Psoas muscle (tissue), 8 donors: ENCODE data around the gene HSPB7. TPM values are rescaled to one million over a fixed set of nuclear protein-coding genes. Genes with fewer than 3 reads are reported as not detected.

ENCODE experiments used
- ATAC-seq, 4 donors: fragments of 200-7000 bp; cut with Tn5 transposase; one replicate each; pipeline ENCODE4 v1.9.1; 2020; ENCODE audit warnings: moderate library complexity in 3 of 4, mild to moderate bottlenecking in 2 of 4
- DNase-seq, 2 donors: peaks; one replicate each; pipeline ENCODE4 v3.0.0-alpha.2; 2020
- H3K27ac ChIP-seq: fragments of 200-600 bp; one replicate; pipeline ENCODE4 v1.8.0; 2022
- H3K27me3 ChIP-seq, 3 donors: fragments of 200-600 bp in 1 of 3; one replicate each; pipeline versions ENCODE4 v1.6.1 to v1.8.0; 2013 to 2022; ENCODE audit warnings: low read length in 2 of 3, mild to moderate bottlenecking in 2 of 3, moderate library complexity in 1 of 3; ENCODE audit not compliant: insufficient read depth in 3 of 3
- H3K36me3 ChIP-seq, 2 donors: fragments of 200-600 bp in 1 of 2; one replicate each; pipeline versions ENCODE4 v1.6.1 to v1.8.0; 2013 to 2022; ENCODE audit warnings: low read depth in 1 of 2, mild to moderate bottlenecking in 1 of 2, moderate library complexity in 1 of 2; ENCODE audit not compliant: insufficient read depth in 1 of 2
- H3K4me1 ChIP-seq: fragments of 200-600 bp; one replicate; pipeline ENCODE4 v1.8.0; 2022
- H3K4me3 ChIP-seq: fragments of 200-600 bp; one replicate; pipeline ENCODE4 v1.8.0; 2022; ENCODE audit warnings: mild to moderate bottlenecking
- H3K9me3 ChIP-seq: fragments of 200-600 bp; one replicate; pipeline ENCODE4 v1.8.0; 2022
- WGBS, 3 donors: extraction: QIAGEN DNeasy Blood & Tissue Kit; methylation state at CpG; one replicate each; pipeline versions ENCODE4 v1.1.6 to v1.1.7; 2013; 5-methylcytosine and 5-hydroxymethylcytosine counted together
- intact Hi-C, 2 donors: fragments of 100-400 bp; cut with DNase I; formaldehyde crosslinking; loops; one replicate each; pipeline versions ENCODE4 v1.11.0 to v1.14.2; 2022
- polyA plus RNA-seq, 3 donors: library from polyadenylated mRNA; stranded (reverse); fragments of 200-250 nt; gene quantifications; one replicate each; pipeline ENCODE4 v1.2.3, GENCODE V29; 2013
- total RNA-seq, 4 donors: library from RNA; stranded (reverse); fragmentation: NEBNext Ultra II Directional in 2 of 4; extraction: Animal tissue kit (Norgen Biotek cat#: 25700) in 2 of 4; gene quantifications; one replicate each; pipeline versions ENCODE4 v1.2.1 to v1.2.4, GENCODE V29; 2021 to 2023
- TF ChIP-seq, protein P1 (sequence below): fragments of 200-600 bp; IDR thresholded peaks from one replicate; pipeline ENCODE4 v1.8.0; 2022; ENCODE audit warnings: antibody characterized with exemption
- donor health status: healthy with polysubstance abuse.
- donor health status: DM: no; HTN: no; CAD: no; lungs with moderate emphysema.
- donor health status: Bipolar disorder and iron deficiency.
- donor health status: healthy.
- donor health status: DM: yes; HTN: yes; CAD: no.
- donor health status: DM: no; HTN: no; CAD: no.
- donor health status: DM: no; HTN: no; CAD: no.
- donor health status: DM: yes; HTN: yes; CAD: no.

Gene HSPB7
- total and polyA plus RNA-seq, 7 donors, result 1,183 to 3,738 (median 2,156) TPM

DNA sequence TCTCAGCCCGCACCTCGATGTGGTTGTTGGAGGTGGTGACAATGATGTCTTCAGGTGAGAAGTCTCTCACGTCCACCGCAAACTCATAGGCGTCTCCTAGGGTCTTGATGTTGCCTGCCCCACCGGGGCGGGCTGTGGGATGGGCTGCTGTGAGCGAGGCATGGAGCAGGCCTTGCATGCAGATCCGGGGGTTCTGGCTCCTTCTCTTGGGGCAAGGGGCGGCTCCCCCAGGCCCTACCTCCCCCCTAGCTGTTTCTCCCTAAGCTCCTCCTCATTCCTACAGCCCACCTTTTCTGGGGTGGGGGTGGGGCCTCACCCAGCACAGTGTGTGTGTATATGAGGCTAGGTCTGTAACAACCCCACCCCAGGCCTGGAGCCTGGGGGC lies 775 bp downstream of the HSPB7 start:
- no peaks in the 10 kb centered on the region for H3K27me3 ChIP-seq
- intact Hi-C loops, result no loop called here
- H3K4me3 ChIP-seq, result peak overlapping the region; percentile 84
- ATAC-seq (no peak), DNase-seq (peak in 1 of 2 donors; percentile 63)
- H3K27ac ChIP-seq, result peak overlapping the region; percentile 100
- H3K9me3 ChIP-seq, result no peaks in the 10 kb centered on the region
- 27 to 79% (median 44%) methylated on average over 7 to 10 of the region's 10 CpGs for WGBS, 3 donors
- H3K4me1 ChIP-seq, result peaks cover 61% of the 10 kb centered on the region
- no peaks in the 10 kb centered on the region for H3K36me3 ChIP-seq
- TF ChIP-seq, protein P1, sequence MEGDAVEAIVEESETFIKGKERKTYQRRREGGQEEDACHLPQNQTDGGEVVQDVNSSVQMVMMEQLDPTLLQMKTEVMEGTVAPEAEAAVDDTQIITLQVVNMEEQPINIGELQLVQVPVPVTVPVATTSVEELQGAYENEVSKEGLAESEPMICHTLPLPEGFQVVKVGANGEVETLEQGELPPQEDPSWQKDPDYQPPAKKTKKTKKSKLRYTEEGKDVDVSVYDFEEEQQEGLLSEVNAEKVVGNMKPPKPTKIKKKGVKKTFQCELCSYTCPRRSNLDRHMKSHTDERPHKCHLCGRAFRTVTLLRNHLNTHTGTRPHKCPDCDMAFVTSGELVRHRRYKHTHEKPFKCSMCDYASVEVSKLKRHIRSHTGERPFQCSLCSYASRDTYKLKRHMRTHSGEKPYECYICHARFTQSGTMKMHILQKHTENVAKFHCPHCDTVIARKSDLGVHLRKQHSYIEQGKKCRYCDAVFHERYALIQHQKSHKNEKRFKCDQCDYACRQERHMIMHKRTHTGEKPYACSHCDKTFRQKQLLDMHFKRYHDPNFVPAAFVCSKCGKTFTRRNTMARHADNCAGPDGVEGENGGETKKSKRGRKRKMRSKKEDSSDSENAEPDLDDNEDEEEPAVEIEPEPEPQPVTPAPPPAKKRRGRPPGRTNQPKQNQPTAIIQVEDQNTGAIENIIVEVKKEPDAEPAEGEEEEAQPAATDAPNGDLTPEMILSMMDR, result no peak

DNA sequence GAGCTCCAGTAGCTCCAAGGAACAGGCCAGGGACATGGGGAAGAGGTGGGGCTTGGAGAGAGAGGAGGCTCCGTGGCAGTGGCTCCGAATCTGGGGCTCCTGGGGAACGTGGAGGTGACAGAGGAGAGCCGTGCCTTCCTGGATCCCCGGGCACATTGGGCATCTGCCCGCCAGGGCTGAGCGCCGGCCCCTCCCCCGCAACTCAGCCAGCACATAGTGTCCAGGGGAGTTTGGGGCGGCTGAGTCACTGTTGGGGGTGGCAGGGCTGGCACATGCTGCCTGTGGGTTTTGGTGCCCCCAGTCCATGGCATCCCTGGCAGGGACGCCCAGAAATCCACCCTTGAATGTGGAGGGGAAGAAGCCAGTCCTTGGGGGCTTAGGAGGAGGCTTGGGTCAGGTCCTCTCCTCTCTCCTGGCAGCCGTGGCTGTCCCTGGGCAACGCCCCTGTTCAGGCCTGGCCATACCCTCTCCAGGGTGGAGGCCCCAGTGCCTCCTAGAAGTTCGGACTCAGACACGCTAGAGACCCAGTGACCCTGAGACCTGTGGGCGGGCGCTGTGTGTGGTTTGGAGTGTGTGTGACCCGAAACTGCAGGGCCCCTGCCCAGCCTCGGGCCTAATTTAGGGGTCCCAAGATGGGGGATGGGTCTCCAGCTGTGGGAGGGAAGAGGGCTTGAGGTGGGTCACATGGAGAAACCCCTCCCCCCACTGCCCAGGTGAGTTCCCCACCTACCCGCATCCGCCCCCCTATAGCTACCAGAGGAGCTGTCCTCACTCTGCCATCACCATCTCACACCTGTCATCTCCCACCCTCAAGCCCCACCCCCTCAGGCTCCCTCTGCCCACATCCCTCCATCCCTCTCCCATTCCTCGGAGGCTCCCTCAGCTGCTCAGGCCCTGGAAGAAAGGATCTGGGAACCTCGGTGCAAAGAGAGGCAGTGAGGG lies 1.6 kb downstream of the HSPB7 start:
- Histone ChIP-seq H3K4me1 (peaks cover 61% of the 10 kb centered on the region), H3K9me3 (no peaks in the 10 kb centered on the region), H3K27me3 (no peaks in the 10 kb centered on the region), H3K27ac (peak overlapping the region; percentile 100), H3K36me3 (no peaks in the 10 kb centered on the region), H3K4me3 (peak overlapping the region; percentile 84)
- DNase-seq (peak; percentile 83 to 95), ATAC-seq (peak; percentile 7 to 32 (median 22))
- 33 to 37% (median 36%) methylated on average over 19 to 23 of the region's 23 CpGs for WGBS, 3 donors
- TF ChIP-seq, protein P1, result no peak
- intact Hi-C loops, result no loop called here

DNA sequence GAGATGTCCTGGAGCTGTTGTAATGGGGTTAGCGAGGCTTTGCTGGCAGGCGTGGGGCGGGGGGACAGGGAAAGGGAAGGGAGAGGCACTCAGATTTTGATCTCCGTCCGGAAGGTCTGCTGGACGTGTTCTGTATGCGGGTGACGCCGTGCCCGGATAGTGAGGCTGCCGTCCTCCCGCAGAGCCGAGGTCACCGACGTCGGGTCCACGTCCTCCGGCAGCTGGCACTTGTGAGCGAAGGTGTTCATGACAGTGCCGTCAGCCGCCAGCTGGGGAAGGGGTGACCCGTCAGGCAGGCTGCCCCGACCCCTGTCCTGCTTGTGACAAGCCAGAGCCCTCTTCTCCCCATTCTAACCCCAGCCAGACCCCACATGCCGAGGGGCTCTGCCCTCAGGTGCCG lies 2.4 kb downstream of the HSPB7 start:
- TF ChIP-seq, protein P1, result no peak
- Histone ChIP-seq H3K9me3 (no peaks in the 10 kb centered on the region), H3K4me1 (peaks cover 60% of the 10 kb centered on the region), H3K27ac (peak overlapping the region; percentile 100), H3K27me3 (no peaks in the 10 kb centered on the region), H3K36me3 (no peaks in the 10 kb centered on the region), H3K4me3 (peak overlapping the region; percentile 84)
- intact Hi-C loops, result no loop called here
- 37 to 54% (median 38%) methylated on average over 25 of the region's 25 CpGs for WGBS, 3 donors
- ATAC-seq, result no peak
- no peak for DNase-seq

DNA sequence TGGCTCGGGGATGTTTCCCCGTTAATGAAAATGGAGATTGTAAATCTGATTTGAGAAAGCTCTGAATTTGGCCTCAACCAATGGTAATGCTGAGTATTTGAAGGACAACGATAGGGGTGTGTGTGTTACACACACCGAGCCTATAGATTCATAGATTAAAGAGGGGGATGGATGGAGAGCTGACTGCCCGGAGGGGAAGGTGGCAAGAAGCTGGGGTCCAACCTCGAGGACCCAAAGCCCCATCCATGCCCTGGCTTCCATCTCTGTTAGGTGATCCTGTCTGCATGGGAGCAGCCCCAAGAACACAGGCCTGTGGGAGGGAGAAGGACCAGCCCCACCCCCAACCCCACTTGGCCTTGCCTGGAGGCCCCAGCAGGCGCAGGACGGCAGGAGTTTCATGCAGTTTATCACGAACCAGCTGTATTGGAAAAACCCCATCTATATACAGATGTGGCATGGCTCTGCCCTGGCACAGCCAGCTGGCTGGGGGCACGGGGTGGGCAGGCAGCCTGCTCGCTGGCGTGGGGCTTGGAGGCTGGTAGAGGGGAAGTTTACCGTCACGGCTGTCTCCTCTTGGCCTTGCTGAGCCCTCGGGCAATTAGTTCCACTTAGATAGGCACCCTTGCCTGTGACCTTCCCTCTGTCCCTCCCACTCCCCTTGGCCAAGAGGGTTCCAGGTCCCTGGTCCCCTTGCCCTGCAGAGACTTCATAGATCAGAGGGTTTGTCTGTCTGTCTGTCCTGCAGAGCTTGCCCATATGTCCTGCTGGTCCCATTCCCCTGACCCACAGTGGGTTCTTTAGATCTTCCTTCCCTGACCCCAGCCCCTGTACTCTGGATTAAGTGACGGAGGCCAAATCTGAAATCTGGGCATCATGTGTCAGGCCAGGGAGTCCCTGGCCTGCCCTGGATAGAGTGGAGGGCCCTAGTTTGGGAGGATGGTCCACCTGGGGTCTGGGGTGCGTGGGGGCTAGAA lies 3.0 kb downstream of the HSPB7 start:
- peak overlapping the region; percentile 100 for H3K27ac ChIP-seq
- intact Hi-C loops, result no loop called here
- TF ChIP-seq, protein P1, result no peak
- H3K4me1 ChIP-seq, result peaks cover 53% of the 10 kb centered on the region
- peak overlapping the region; percentile 84 for H3K4me3 ChIP-seq
- no peaks in the 10 kb centered on the region for H3K27me3 ChIP-seq
- no peaks in the 10 kb centered on the region for H3K36me3 ChIP-seq
- ATAC-seq (no peak), DNase-seq (peak; percentile 65 to 84)
- WGBS, 3 donors, result 26 to 43% (median 28%) methylated on average over 17 of the region's 17 CpGs
- H3K9me3 ChIP-seq, result no peaks in the 10 kb centered on the region
